HG03439 (cell line): ENCODE data around the gene SS18L1.

Experiments used
- ATAC-seq: cut with Tn5 transposase; IDR thresholded peaks from one replicate; pipeline ENCODE4 v1.9.1; 2021; ENCODE audit warnings: mild to moderate bottlenecking, moderate library complexity; ENCODE audit not compliant: unreplicated experiment

The SS18L1 gene

GRCh38 chr20:62191781-62192559 lies 48.4 kb downstream of the SS18L1 start:
- ATAC-seq, result no peak

- no peak for ATAC-seq
Observed at GRCh38 chr20:62192635-62193034, 49.1 kb downstream of the SS18L1 start.

GRCh38 chr20:62193079-62194025 lies 49.8 kb downstream of the SS18L1 start:
- ATAC-seq, result no peak

GRCh38 chr20:62195075-62195405 lies 51.5 kb downstream of the SS18L1 start:
- no peak for ATAC-seq

GRCh38 chr20:62195736-62196135 lies 52.2 kb downstream of the SS18L1 start:
- ATAC-seq, result no peak

GRCh38 chr20:62196286-62196685 lies 52.7 kb downstream of the SS18L1 start:
- ATAC-seq, result no peak

GRCh38 chr20:62197311-62197710 lies 53.7 kb downstream of the SS18L1 start:
- no peak for ATAC-seq

- no peak for ATAC-seq
Observed at GRCh38 chr20:62197801-62198200, 54.2 kb downstream of the SS18L1 start.

- ATAC-seq, result no peak
Observed at GRCh38 chr20:62198496-62198895, 54.9 kb downstream of the SS18L1 start.

- ATAC-seq, result no peak
Observed at GRCh38 chr20:62198931-62199330, 55.4 kb downstream of the SS18L1 start.

GRCh38 chr20:62200491-62201172 lies 57.1 kb downstream of the SS18L1 start:
- no peak for ATAC-seq

GRCh38 chr20:62201173-62202082 lies 57.9 kb downstream of the SS18L1 start:
- ATAC-seq, result no peak

- ATAC-seq, result no peak
Observed at GRCh38 chr20:62202083-62202395, 58.5 kb downstream of the SS18L1 start.

- no peak for ATAC-seq
Observed at GRCh38 chr20:62202676-62203377, 59.3 kb downstream of the SS18L1 start.

- no peak for ATAC-seq
Observed at GRCh38 chr20:62203378-62204030, 59.9 kb downstream of the SS18L1 start.

GRCh38 chr20:62205618-62206387 lies 62.2 kb downstream of the SS18L1 start:
- no peak for ATAC-seq

- ATAC-seq, result no peak
Observed at GRCh38 chr20:62206388-62206775, 62.8 kb downstream of the SS18L1 start.

GRCh38 chr20:62208061-62208794 lies 64.7 kb downstream of the SS18L1 start:
- no peak for ATAC-seq
